ENCODE measurements around the gene TGM2.

TGM2 gene

GRCh38 chr20:38198238-38198861, 33.3 kb upstream of the TGM2 start:
- no peak for DNase-seq

- DNase-seq, result no peak
These were observed 32.5 kb upstream of the TGM2 start for GRCh38 chr20:38197619-38198018.

- no peak for DNase-seq
These were observed 32.1 kb upstream of the TGM2 start for GRCh38 chr20:38197217-38197616.

- no peak for DNase-seq
These were observed 31.5 kb upstream of the TGM2 start for GRCh38 chr20:38196592-38196991.

- no peak for DNase-seq
These were observed 31.0 kb upstream of the TGM2 start for GRCh38 chr20:38196076-38196475.

DNA sequence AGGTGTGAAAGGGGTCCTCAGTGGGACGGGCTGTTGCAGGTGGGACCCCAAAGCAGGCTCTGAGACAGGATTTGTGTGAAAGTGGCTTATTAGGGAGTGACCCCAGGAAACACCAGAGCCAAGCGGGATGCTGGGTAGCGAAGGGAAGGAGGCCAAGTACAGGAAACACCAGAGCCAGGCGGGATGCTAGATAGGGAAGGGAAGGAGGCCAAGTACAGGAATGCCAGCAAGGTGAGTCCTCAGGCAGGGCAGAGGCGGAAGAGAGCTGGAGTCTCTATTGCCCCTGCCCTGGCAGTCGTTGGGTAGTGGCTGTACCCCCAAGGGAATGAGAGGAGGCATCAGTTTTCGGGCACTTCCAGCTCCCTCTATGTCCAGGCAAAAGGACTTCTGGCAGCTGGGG, 30.5 kb upstream of the TGM2 start:
- DNase-seq, result no peak

GRCh38 chr20:38194971-38195504, 30.0 kb upstream of the TGM2 start:
- no peak for DNase-seq

- DNase-seq, result no peak
These were observed 28.6 kb upstream of the TGM2 start for GRCh38 chr20:38193586-38194105.

DNA sequence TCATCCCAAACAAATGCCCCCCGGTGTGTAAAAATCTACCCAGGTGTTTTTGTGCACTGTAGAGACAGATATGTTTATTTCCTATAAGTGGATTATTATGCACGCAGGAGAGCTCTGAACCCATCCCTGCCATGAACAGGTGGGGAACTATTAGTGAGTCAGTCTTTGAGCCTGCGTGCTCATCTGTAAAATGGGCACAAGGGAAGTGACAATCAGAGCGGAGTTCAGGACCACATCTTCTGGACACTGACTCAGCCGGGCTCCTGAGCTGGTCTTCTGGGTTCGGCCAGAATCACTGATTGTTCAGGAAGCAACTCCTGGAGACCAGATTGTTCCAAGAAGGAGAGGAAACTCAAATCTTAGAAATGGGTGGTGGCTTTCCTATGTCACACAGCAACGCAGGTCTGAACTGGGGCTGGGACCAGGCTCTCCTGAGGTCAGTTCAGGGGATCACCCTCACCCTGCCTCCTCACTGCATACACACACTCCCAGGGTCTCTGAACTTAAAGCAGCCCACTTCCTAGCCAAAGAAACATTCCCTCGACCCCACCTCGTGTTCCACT, 27.3 kb upstream of the TGM2 start:
- no peak for DNase-seq

DNA sequence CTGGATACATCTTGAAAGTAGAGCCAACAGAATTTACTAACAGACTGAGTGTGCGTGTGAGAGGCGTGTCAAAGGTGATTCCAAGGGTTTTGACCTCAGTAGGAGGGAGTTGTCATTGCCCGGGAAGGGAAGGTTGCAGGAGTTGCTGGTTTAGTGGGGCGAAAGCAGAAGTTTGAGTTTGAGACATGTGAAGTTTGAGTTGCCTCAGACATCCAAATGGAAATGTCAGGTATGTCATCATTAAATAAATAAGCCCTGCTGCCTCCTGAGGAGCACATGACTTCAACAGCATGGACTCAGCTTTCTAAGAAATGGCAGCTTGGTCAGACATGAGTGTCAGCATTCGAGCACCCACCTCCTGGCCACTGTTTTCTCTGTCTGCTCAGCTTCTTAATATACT, 26.6 kb upstream of the TGM2 start:
- DNase-seq, result no peak

- no peak for DNase-seq
These were observed 25.9 kb upstream of the TGM2 start for GRCh38 chr20:38190936-38191371.

GRCh38 chr20:38190166-38190565, 25.1 kb upstream of the TGM2 start:
- no peak for DNase-seq

GRCh38 chr20:38187517-38187916, 22.4 kb upstream of the TGM2 start:
- no peak for DNase-seq

DNA sequence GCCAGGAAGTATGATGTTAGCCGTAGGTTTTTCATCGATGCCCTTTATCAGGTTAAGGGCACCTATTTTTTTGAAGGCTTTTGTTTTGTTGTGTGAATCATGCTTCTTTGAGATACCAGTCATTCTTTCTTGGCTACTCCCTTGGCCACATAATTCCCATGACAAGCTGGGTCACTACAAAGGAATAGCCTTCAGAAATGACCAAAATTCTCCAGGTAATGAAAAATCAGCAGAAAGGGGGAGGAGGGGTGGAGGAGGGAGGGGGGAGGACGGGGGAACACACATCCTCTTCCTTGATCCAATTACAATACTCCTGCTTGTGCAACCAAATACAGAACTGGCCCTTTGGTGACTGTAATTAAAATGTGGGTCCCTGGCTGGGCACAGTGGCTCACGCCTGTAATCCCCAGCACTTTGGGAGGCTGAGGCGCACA, 21.7 kb upstream of the TGM2 start:
- DNase-seq, result no peak

- DNase-seq, result no peak
These were observed 19.0 kb upstream of the TGM2 start for GRCh38 chr20:38184101-38184500.

DNA sequence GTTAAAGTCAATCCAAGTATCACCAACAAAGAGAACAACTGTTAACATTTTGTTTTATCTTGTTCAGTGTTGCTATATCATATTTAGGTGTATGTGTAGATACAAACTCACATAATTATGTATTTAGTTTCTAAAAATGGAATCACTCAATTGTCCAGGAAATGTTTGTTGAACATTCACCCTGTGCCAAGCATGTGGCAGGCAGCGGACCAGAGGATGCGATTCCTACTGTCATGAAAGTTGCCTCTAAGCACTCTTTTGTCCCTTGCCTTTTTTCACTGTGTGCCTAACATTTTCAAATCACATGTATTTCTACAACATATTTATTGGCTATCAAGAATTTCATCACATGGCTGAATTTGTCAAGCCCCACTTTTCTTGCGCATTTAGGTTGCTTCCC, 16.9 kb upstream of the TGM2 start:
- no peak for DNase-seq

DNA sequence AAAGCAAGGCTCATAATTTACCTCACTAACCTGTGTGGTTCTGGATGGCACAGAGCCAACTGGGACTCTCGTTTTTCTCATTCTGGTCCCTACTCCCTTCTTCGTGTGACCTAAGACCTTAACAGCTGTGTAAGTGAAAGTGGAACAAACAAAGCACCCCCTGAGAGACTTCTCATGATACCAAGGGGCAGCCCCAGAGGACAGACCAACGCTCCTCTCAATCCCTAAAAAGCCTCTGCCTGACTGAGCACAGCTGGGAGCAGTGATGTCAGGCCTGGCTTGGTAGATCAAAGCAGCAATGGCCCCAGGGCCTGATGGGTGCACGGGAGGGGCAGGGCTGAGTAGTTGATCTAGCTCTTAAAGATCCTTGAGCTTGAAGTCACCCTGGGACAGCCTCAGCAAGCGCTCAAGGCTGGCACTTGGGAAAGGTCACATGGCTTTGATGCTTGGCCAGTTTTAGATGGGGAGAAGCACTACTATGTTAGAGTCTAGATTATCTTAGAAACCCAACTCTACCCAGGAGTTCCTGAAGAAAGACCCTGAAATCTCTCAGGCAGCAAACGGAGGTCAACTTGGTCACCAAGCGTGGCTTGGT, 16.2 kb upstream of the TGM2 start:
- peak in 2 of 3 experiments; percentile 23 to 72 for DNase-seq

- DNase-seq, result no peak
These were observed 15.7 kb upstream of the TGM2 start for GRCh38 chr20:38180781-38181180.

DNA sequence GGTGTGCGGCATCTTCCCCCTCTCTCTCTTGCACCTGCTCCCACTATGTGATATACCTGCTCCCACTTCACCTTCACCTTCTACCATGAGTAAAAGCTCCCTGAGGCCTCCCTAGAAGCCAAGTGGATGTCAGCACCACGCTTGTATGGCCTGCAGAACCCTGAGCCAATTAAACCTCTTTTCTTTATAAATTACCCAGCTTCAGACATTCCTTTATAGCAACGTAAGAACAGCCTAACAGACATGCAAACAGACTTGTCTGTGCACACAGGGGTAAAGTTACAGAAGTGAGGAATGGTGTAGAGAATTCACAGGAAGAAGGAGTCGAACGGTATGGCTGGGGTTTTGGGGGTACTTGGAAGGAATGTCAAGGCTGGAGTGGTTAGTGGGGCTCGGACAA, 14.8 kb upstream of the TGM2 start:
- no peak for DNase-seq

GRCh38 chr20:38178581-38178980, 13.5 kb upstream of the TGM2 start:
- DNase-seq, result no peak

GRCh38 chr20:38178065-38178491, 13.0 kb upstream of the TGM2 start:
- DNase-seq, result no peak

DNA sequence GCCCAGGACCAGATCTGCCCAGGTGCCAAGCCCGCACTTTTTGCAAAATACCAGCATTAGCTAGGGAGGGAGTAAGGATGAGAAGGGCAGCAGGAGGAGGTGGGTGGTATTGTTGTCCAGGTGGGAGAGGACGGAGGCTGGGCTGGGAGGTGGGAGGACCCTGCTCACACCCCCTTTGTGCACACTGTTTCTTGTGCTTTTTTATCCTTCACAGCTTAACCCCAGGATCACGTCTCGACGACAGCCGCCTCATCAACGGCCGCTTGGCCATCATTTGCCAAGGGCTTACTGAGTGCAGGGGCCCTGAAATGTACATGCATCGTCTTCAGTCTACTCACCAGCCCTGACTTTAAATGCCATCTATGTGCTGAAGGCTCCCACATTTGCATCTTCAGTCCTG, 12.1 kb upstream of the TGM2 start:
- DNase-seq, result no peak

GRCh38 chr20:38175304-38176180, 10.5 kb upstream of the TGM2 start:
- no peak for DNase-seq
